ENCODE measurements around the gene WDR93. TPM values are rescaled to one million over a fixed set of nuclear protein-coding genes. Genes with fewer than 3 reads are reported as not detected.
A peak's percentile ranks its signal among the peaks of the same experiment; 100 is the strongest.

Gene WDR93
- total and polyA plus RNA-seq, 10 donors, result 0.09 to 0.11 TPM; not detected in 8

DNA sequence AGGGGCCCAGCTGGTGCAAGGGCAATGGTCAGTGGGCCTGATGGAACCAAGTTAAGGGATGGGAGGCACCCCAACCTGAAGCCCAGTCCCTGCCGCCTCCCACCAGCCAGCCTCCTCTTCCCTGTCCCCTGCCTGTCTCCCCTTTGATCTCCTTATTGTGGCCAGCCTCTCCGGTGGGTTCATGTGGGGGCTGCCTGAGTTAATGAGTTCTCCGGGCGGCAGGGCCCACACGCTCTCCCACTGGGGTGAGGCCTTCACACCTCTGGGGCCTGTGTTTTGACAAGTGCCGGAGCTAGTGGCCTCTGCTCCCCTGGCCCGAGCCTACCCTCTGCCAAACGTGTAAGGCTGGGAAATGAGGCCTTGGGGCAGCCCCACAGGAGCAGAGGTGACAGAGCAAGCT is 67.7 kb downstream of the WDR93 start:
- Histone ChIP-seq H3K9me3 (no peaks in the 10 kb centered on the region), H3K36me3 (no peaks in the 10 kb centered on the region), H3K4me1 (peaks cover 0 to 13% (median 0%) of the 10 kb centered on the region in 6 donors), H3K27me3 (replicated peaks in 1 of 7) (peaks cover 0 to 24% (median 0%) of the 10 kb centered on the region in 7 donors), H3K27ac (no peak overlapping the region), H3K4me3 (no peak overlapping the region)
- 85 to 91% (median 89%) methylated on average over 8 of the region's 8 CpGs for WGBS, 5 donors
- TF ChIP-seq POLR2A (IDR thresholded peaks at IDR 0.05) (no peak), POLR2AphosphoS5 (IDR thresholded peaks at IDR 0.05) (no peak)
- TF ChIP-seq, protein P1, sequence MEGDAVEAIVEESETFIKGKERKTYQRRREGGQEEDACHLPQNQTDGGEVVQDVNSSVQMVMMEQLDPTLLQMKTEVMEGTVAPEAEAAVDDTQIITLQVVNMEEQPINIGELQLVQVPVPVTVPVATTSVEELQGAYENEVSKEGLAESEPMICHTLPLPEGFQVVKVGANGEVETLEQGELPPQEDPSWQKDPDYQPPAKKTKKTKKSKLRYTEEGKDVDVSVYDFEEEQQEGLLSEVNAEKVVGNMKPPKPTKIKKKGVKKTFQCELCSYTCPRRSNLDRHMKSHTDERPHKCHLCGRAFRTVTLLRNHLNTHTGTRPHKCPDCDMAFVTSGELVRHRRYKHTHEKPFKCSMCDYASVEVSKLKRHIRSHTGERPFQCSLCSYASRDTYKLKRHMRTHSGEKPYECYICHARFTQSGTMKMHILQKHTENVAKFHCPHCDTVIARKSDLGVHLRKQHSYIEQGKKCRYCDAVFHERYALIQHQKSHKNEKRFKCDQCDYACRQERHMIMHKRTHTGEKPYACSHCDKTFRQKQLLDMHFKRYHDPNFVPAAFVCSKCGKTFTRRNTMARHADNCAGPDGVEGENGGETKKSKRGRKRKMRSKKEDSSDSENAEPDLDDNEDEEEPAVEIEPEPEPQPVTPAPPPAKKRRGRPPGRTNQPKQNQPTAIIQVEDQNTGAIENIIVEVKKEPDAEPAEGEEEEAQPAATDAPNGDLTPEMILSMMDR (IDR thresholded peaks at IDR 0.05 in 8 of 11, conservative IDR thresholded peaks at IDR 0.05 in 3 of 11), result no peak
- intact Hi-C loops (cut with DNase I; ENCODE audit: low total_unique reads), result no loop called here
- no peak for DNase-seq

DNA sequence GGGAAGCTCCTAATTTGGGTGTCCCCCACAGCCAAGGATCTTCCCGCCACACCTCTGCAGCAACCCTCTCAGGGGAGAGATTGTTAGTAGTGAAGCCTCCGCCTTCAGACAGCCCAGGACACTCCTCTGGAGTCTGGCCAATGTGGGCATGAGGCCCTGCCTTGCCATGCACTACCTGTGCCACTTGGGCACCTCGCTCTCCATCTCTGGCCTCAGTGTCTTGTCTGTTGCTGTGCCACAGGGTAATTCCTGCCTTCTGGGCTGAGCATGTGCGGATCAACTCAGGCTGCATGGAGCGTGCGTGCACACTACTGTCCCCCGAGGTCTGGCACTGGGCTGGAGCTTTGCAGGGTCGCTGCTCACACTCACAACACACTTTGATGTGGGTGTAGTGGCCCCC is 68.4 kb downstream of the WDR93 start:
- H3K4me1 ChIP-seq, result peaks cover 0 to 13% (median 0%) of the 10 kb centered on the region in 6 donors
- intact Hi-C loops (cut with DNase I; ENCODE audit: low total_unique reads), result no loop called here
- H3K27me3 ChIP-seq (replicated peaks in 1 of 7), result peaks cover 0 to 24% (median 0%) of the 10 kb centered on the region in 7 donors
- DNase-seq, result no peak
- TF ChIP-seq, protein P1 (IDR thresholded peaks at IDR 0.05 in 8 of 11, conservative IDR thresholded peaks at IDR 0.05 in 3 of 11), result no peak
- no peak for TF ChIP-seq POLR2AphosphoS5 (IDR thresholded peaks at IDR 0.05)
- TF ChIP-seq POLR2A (IDR thresholded peaks at IDR 0.05), result no peak
- WGBS, 5 donors, result 83 to 91% (median 90%) methylated on average over 3 to 8 of the region's 8 CpGs
- no peaks in the 10 kb centered on the region for H3K36me3 ChIP-seq
- H3K27ac ChIP-seq, result no peak overlapping the region
- no peak overlapping the region for H3K4me3 ChIP-seq
- no peaks in the 10 kb centered on the region for H3K9me3 ChIP-seq

DNA sequence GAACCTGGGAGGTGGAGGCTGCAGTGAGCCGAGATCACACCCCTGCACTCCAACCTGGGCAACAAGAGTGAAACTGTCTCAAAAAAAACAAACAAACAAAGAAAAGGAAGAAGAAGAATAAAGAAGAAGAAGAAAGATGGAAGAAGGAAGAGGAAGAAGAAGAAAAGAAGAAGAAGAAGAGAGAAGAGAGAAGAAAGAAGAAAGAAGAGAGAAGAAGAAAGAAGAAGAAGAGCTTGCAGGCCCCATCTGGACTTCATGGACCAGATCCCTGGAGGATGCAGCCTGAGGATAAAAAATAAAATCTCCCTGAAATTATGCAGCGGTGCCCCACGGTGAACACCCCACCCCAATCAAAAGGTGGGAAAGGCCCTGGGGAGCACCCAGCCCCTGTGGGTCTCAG is 69.2 kb downstream of the WDR93 start:
- H3K36me3 ChIP-seq, result no peaks in the 10 kb centered on the region
- peaks cover 0 to 24% (median 0%) of the 10 kb centered on the region in 7 donors for H3K27me3 ChIP-seq (replicated peaks in 1 of 7)
- H3K4me3 ChIP-seq, result no peak overlapping the region
- TF ChIP-seq, protein P1 (IDR thresholded peaks at IDR 0.05 in 8 of 11, conservative IDR thresholded peaks at IDR 0.05 in 3 of 11), result no peak
- TF ChIP-seq POLR2A (IDR thresholded peaks at IDR 0.05), result no peak
- TF ChIP-seq POLR2AphosphoS5 (IDR thresholded peaks at IDR 0.05), result no peak
- DNase-seq, result no peak
- WGBS, 5 donors, result 86 to 92% (median 90%) methylated on average over 3 of the region's 3 CpGs
- H3K9me3 ChIP-seq, result no peaks in the 10 kb centered on the region
- intact Hi-C loops (cut with DNase I; ENCODE audit: low total_unique reads), result loop anchor here (5.0 to 10.0 kb wide), 2 partner anchors 117 to 325 kb away; no protein-coding TSS in a partner anchor
- H3K4me1 ChIP-seq, result peaks cover 0 to 13% (median 0%) of the 10 kb centered on the region in 6 donors
- H3K27ac ChIP-seq, result no peak overlapping the region

DNA sequence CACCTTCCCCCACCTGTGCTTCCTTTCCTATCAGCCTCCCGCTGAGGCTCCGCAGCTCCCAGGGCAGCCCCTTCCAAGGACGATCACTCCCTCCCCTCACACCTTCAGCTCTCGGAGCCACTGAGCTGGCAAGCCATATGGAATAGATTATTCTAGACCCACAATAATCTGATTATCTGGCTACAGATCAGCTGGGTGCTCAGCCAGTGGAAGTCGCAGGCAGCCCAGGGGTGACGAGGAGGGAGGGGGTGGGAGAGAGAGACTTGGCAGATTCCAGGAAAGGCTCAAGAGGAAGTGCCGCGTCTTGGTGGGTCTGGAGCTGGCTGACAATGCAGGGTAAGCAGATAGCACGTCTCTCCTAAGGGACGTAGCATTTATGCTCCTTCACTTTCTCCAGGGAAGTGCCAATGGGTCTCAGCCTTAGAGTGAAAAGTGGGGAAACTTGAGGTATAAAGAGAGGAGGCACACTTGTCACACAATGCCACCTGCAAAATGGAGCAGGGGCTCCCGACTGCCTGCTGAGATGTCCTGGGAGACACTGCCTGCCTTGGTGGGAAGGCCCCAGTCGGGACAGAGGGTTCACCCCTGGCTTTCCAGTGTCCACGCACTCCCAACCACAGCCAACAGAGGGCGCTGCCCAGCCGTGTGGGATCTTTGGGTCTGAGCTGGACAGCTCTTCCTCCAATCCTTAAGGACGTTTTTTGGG is 69.8 kb downstream of the WDR93 start:
- DNase-seq, result peak; percentile 94
- TF ChIP-seq POLR2A (IDR thresholded peaks at IDR 0.05) (no peak), POLR2AphosphoS5 (IDR thresholded peaks at IDR 0.05) (peak in 1 of 3 donors; percentile 23)
- TF ChIP-seq, protein P1 (IDR thresholded peaks at IDR 0.05 in 8 of 11, conservative IDR thresholded peaks at IDR 0.05 in 3 of 11), result peak; percentile 62 to 97 (median 92)
- WGBS, 5 donors, result 36 to 47% (median 39%) methylated on average over 12 to 16 of the region's 16 CpGs
- Histone ChIP-seq H3K9me3 (no peaks in the 10 kb centered on the region), H3K4me3 (no peak overlapping the region), H3K4me1 (peaks cover 0 to 13% (median 0%) of the 10 kb centered on the region in 6 donors), H3K36me3 (no peaks in the 10 kb centered on the region), H3K27ac (peak overlapping the region in 1 of 8 donors; percentile 0), H3K27me3 (replicated peaks in 1 of 7) (peaks cover 0 to 24% (median 0%) of the 10 kb centered on the region in 7 donors)
- intact Hi-C loops (cut with DNase I; ENCODE audit: low total_unique reads), result loop anchor here (5.0 to 10.0 kb wide), 2 partner anchors 117 to 324 kb away; no protein-coding TSS in a partner anchor

Measured in spleen (tissue), 11 donors.